Measurements from ENCODE around the gene NUMB. TPM values are rescaled to one million over a fixed set of nuclear protein-coding genes. Genes with fewer than 3 reads are reported as not detected.

The NUMB gene
- total and polyA plus RNA-seq, 2 of the 13 experiments (the other 11 are each of a cell fraction or from before 2014, with no cell fraction given): 20.3 to 71.1 TPM

GRCh38 chr14:73293782-73294781, 164.3 kb downstream of the NUMB start:
- Histone ChIP-seq H4K20me1 (ENCODE audit: insufficient read depth, low read length) (no peaks in the 10 kb centered on the region), H3K27ac (ENCODE audit: extremely low read length, insufficient read depth, low read length) (no peak overlapping the region), H3K36me3 (replicated peaks in 1 of 2; ENCODE audit: control insufficient read depth in 1 of 2, insufficient read depth in 2 of 2, low read length in 2 of 2) (peaks cover 0 to 26% of the 10 kb centered on the region in 2 experiments; a peak in 3 of 5 replicates), H3K9me3 (ENCODE audit: low read length) (no peaks in the 10 kb centered on the region), H3K9ac (ENCODE audit: insufficient read depth, low read depth, low read length) (no peak overlapping the region), H3K4me3 (replicated peaks in 1 of 3; ENCODE audit: insufficient read depth in 1 of 3, low read depth in 2 of 3, low read length in 3 of 3) (no peak overlapping the region), H2AFZ (ENCODE audit: low read length) (no peak overlapping the region), H3K4me2 (ENCODE audit: low read depth, low read length) (no peak overlapping the region), H3K4me1 (ENCODE audit: insufficient read depth, low read length) (peaks cover 41% of the 10 kb centered on the region), H3K79me2 (ENCODE audit: insufficient read depth, low read length) (no peaks in the 10 kb centered on the region), H3K27me3 (ENCODE audit: control insufficient read depth in 1 of 2, insufficient read depth in 2 of 2, low read length in 2 of 2) (no peaks in the 10 kb centered on the region)
- in situ Hi-C loops (cut with HindIII; ENCODE audit: extremely low pct_ligation_motif_present, low pct_unique_long_range_greater_than_20kb) (no loop called here), intact Hi-C loops (cut with micrococcal nuclease; ENCODE audit: unreplicated experiment) (no loop called here)
- no TSS peak for BruUV-seq (replicated peaks)
- WGBS (ENCODE audit: low lambda C conversion rate): 95% methylated on average over 12 of the region's 12 CpGs
- ChIA-PET CTCF (ENCODE audit: low intra/inter-chr PET ratio, low total read pairs) (interaction anchor here (0.6 to 2.5 kb wide), 2 partner anchors 178 kb away, joined by 3 to 24 read pairs; no protein-coding TSS in a partner anchor), POLR2A (interaction anchor here (1.3 to 2.6 kb wide), 3 partner anchors 164 to 178 kb away, joined by 8 to 39 read pairs (median 23); partner anchors contain the start of gene NUMB)
- ATAC-seq: no peak
- no peak for FAIRE-seq
- no peak for DNase-seq (ENCODE audit: low spot score)
- TF ChIP-seq ATF7 (IDR thresholded peaks at IDR 0.05): 0 out of 2 replicates have a peak, but pooled peaks have one; percentile 4
- no peak for TF ChIP-seq ATF7 (CRISPR knock-in tag; IDR thresholded peaks at IDR 0.05)
- no peak for TF ChIP-seq ZNF350 (CRISPR knock-in tag; IDR thresholded peaks at IDR 0.05; ENCODE audit: borderline replicate concordance, low read depth)

- Histone ChIP-seq H3K27ac (ENCODE audit: extremely low read length, insufficient read depth, low read length) (no peak overlapping the region), H3K4me1 (ENCODE audit: insufficient read depth, low read length) (peaks cover 5% of the 10 kb centered on the region), H3K79me2 (ENCODE audit: insufficient read depth, low read length) (no peaks in the 10 kb centered on the region), H3K4me2 (ENCODE audit: low read depth, low read length) (no peak overlapping the region), H3K36me3 (replicated peaks in 1 of 2; ENCODE audit: control insufficient read depth in 1 of 2, insufficient read depth in 2 of 2, low read length in 2 of 2) (peaks cover 5 to 40% of the 10 kb centered on the region in 2 experiments), H3K27me3 (ENCODE audit: control insufficient read depth in 1 of 2, insufficient read depth in 2 of 2, low read length in 2 of 2) (no peaks in the 10 kb centered on the region), H3K9me3 (ENCODE audit: low read length) (no peaks in the 10 kb centered on the region), H4K20me1 (ENCODE audit: insufficient read depth, low read length) (no peaks in the 10 kb centered on the region), H3K9ac (ENCODE audit: insufficient read depth, low read depth, low read length) (no peak overlapping the region), H2AFZ (ENCODE audit: low read length) (no peak overlapping the region), H3K4me3 (replicated peaks in 1 of 3; ENCODE audit: insufficient read depth in 1 of 3, low read depth in 2 of 3, low read length in 3 of 3) (no peak overlapping the region)
- no peak for DNase-seq (ENCODE audit: low spot score)
- BruUV-seq (replicated peaks): no TSS peak
- POLR2A ChIA-PET: no interaction called here
- no peak for ATAC-seq
- intact Hi-C loops (cut with micrococcal nuclease; ENCODE audit: unreplicated experiment) (no loop called here), in situ Hi-C loops (cut with HindIII; ENCODE audit: extremely low pct_ligation_motif_present, low pct_unique_long_range_greater_than_20kb) (no loop called here)
- 83% methylated on average over 4 of the region's 4 CpGs for WGBS (ENCODE audit: low lambda C conversion rate)
- CTCF ChIA-PET (ENCODE audit: low intra/inter-chr PET ratio, low total read pairs): no interaction called here
- no peak for FAIRE-seq
- TF ChIP-seq ZNF335 (CRISPR knock-in tag; IDR thresholded peaks at IDR 0.05) (no peak), ARHGAP35 (CRISPR knock-in tag; IDR thresholded peaks at IDR 0.05; ENCODE audit: borderline replicate concordance) (no peak), MIER2 (CRISPR knock-in tag; IDR thresholded peaks at IDR 0.05) (no peak), DR1 (CRISPR knock-in tag; IDR thresholded peaks at IDR 0.05) (no peak), TBL1XR1 (IDR thresholded peaks at IDR 0.05; ENCODE audit: borderline replicate concordance, low read length, partially characterized antibody) (no peak), CENPT (CRISPR knock-in tag; IDR thresholded peaks at IDR 0.05; ENCODE audit: low read depth) (no peak), ZBTB49 (CRISPR knock-in tag; IDR thresholded peaks at IDR 0.05; ENCODE audit: borderline replicate concordance) (no peak), SNRNP70 (IDR thresholded peaks at IDR 0.05; ENCODE audit: low read depth, low read length) (no peak), MED1 (CRISPR knock-in tag; IDR thresholded peaks at IDR 0.05) (no peak), HOXA5 (CRISPR knock-in tag; IDR thresholded peaks at IDR 0.05) (no peak), ZSCAN9 (CRISPR knock-in tag; IDR thresholded peaks at IDR 0.05; ENCODE audit: borderline replicate concordance) (no peak), IRF2 (CRISPR knock-in tag; IDR thresholded peaks at IDR 0.05) (no peak), WIZ (CRISPR knock-in tag; IDR thresholded peaks at IDR 0.05) (no peak)
Observed at GRCh38 chr14:73290279-73290678, 168.1 kb downstream of the NUMB start.
